Measurements from ENCODE around the gene DKKL1.
A peak's percentile ranks its signal among the peaks of the same experiment; 100 is the strongest.
"Not testable (repeated sequence)": the region's sequence is repeated elsewhere in the genome, so short reads cannot be mapped to it uniquely, and the experiment has no call there.

Gene DKKL1

GRCh38 chr19:49363268-49364082 is at the start of gene DKKL1:
Gene DKKL1 (plus strand): TSS chr19:49363877. CDS start chr19:49363999, 122 bp downstream.
- peak in 7 of 10 donors; percentile 26 to 86 (median 33) for DNase-seq
- intact Hi-C loops (cut with DNase I), result no loop called here

GRCh38 chr19:49315111-49315510 is 48.6 kb upstream of the DKKL1 start:
- intact Hi-C loops (cut with DNase I), result no loop called here
- no peak for DNase-seq

GRCh38 chr19:49316284-49316683 is 47.4 kb upstream of the DKKL1 start:
- intact Hi-C loops (cut with DNase I), result no loop called here
- no peak for DNase-seq

- no peak for DNase-seq
- intact Hi-C loops (cut with DNase I), result no loop called here
Measured at GRCh38 chr19:49318296-49318695, 45.4 kb upstream of the DKKL1 start.

GRCh38 chr19:49324801-49325576 is 38.7 kb upstream of the DKKL1 start, which contains the start of gene SLC6A16:
Gene SLC6A16 (minus strand): TSS chr19:49325191. CDS start chr19:49311347, 13,844 bp downstream.
- peak in 1 of 10 donors; percentile 39 for DNase-seq
- intact Hi-C loops (cut with DNase I), result no loop called here

- peak in 1 of 10 donors; percentile 47 for DNase-seq
- intact Hi-C loops (cut with DNase I), result not testable (repeated sequence)
Measured at GRCh38 chr19:49325756-49326155, 37.9 kb upstream of the DKKL1 start.

GRCh38 chr19:49326165-49326704 is 37.4 kb upstream of the DKKL1 start:
- DNase-seq, result no peak

GRCh38 chr19:49327878-49328544 is 35.7 kb upstream of the DKKL1 start:
- DNase-seq, result no peak
- intact Hi-C loops (cut with DNase I), result no loop called here

More at GRCh38 chr19:49326165-49326704, 37.4 kb upstream of the DKKL1 start:
- intact Hi-C loops (cut with DNase I), result no loop called here

- intact Hi-C loops (cut with DNase I), result no loop called here
- no peak for DNase-seq
Measured at GRCh38 chr19:49328741-49329140, 34.9 kb upstream of the DKKL1 start.

GRCh38 chr19:49331187-49331586 is 32.5 kb upstream of the DKKL1 start:
- DNase-seq; intact Hi-C loops (cut with DNase I): not testable (repeated sequence)

- DNase-seq, result peak in 6 of 10 donors; percentile 40 to 92 (median 50)
- intact Hi-C loops (cut with DNase I), result no loop called here
Measured at GRCh38 chr19:49331616-49332055, 32.0 kb upstream of the DKKL1 start.

GRCh38 chr19:49332691-49333417 is 30.8 kb upstream of the DKKL1 start:
- DNase-seq; intact Hi-C loops (cut with DNase I): not testable (repeated sequence)

- DNase-seq, result no peak
- intact Hi-C loops (cut with DNase I), result no loop called here
Measured at GRCh38 chr19:49333418-49333805, 30.3 kb upstream of the DKKL1 start.

GRCh38 chr19:49333811-49334288 is 29.8 kb upstream of the DKKL1 start:
- DNase-seq, result no peak

GRCh38 chr19:49335071-49335783 is 28.4 kb upstream of the DKKL1 start, which contains the start of gene CD37:
Gene CD37 (plus strand): TSS chr19:49335406. CDS start chr19:49335541, 135 bp downstream.
- peak in 2 of 10 donors; percentile 55 to 59 for DNase-seq
- intact Hi-C loops (cut with DNase I), result no loop called here

More at GRCh38 chr19:49333811-49334288, 29.8 kb upstream of the DKKL1 start:
- intact Hi-C loops (cut with DNase I), result no loop called here

GRCh38 chr19:49335784-49336481 is 27.7 kb upstream of the DKKL1 start:
- peak in 1 of 10 donors; percentile 55 for DNase-seq
- intact Hi-C loops (cut with DNase I), result no loop called here

GRCh38 chr19:49336482-49337266 is 27.0 kb upstream of the DKKL1 start:
- intact Hi-C loops (cut with DNase I), result no loop called here

More at GRCh38 chr19:49336482-49337266, 27.0 kb upstream of the DKKL1 start:
- no peak for DNase-seq

All from posterior cingulate gyrus (tissue), 11 donors.